ENCODE results near the gene HOXD10.

HOXD10 gene

DNA sequence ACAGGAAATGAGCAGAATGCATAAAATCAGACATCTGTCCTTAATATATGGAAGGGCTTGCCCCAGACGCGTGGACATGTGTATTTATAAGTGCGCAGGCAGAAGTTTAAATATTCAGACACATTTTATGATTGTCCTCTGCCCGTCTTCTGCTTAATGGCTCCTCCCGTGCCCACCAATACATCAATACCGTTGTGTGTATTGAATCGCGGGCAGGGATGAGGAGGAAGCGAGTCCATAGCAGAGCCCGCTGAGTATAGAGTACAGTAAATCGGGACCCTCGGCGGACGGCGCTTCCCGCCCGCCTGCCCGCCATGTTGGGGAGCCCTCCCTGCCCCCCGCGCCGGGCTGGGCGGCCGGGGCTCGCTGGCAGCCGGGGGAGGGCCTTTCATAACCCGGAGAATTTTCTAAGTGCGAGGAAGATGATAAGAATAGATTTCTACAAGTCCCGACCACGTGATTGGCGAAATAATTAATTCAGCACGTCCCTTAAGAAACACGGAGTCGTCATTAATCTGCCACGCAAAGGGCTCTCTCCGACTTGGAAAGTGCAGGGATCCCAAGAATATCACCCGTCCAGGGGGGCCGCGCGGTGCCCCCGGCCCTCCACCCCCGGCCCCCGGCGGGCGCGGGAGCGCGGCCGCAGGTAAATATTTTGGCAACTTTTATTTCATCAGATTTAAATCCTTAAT lies 40.4 kb downstream of the HOXD10 start, which contains the start of gene HOXD3:
HOXD3 (plus strand) TSS at position 501 of the 692 bp plus-strand sequence. CDS start 11,808 bp downstream, outside the sequence.
- TF ChIP-seq, protein P1, sequence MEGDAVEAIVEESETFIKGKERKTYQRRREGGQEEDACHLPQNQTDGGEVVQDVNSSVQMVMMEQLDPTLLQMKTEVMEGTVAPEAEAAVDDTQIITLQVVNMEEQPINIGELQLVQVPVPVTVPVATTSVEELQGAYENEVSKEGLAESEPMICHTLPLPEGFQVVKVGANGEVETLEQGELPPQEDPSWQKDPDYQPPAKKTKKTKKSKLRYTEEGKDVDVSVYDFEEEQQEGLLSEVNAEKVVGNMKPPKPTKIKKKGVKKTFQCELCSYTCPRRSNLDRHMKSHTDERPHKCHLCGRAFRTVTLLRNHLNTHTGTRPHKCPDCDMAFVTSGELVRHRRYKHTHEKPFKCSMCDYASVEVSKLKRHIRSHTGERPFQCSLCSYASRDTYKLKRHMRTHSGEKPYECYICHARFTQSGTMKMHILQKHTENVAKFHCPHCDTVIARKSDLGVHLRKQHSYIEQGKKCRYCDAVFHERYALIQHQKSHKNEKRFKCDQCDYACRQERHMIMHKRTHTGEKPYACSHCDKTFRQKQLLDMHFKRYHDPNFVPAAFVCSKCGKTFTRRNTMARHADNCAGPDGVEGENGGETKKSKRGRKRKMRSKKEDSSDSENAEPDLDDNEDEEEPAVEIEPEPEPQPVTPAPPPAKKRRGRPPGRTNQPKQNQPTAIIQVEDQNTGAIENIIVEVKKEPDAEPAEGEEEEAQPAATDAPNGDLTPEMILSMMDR (conservative IDR thresholded peaks at IDR 0.05) = no peak
- TF ChIP-seq ZFX (IDR thresholded peaks at IDR 0.05) = no peak
- no peak within 1 kb of the TSS for H3K27ac ChIP-seq

DNA sequence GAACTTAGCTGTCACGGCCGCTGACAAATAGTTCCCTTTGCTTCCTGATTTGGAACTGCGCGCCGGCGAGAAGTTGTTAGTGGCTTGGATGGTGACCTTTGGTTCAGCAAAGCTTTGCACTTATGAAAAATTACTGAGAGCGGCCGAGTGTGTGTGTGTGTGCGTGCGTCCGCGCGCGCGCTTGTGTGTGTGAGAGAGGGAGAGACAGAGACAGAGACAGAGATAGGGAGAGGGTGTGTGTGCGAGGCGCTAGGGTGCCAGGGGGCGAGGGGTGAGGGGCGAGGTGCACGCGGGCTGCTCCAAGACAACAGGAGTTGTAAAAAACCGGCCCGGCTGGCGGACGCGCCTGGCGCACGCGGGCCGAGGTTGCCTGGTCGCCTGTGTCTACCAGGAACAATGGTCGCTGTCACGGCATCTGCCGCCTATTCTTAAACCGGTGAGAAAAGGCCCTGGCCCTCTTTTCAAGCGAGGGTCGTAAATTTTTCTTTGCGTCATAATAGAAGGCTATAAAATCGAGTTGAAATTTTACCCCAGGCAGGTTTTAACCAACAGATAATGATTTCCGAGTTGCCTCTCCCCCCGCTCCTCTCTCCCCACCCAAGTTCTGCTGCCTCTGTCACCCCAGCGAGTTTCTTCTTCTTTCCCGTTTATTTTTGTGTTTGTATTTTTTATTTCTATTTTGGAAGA lies 41.1 kb downstream of the HOXD10 start:
- TF ChIP-seq, protein P1 (conservative IDR thresholded peaks at IDR 0.05) = no peak
- TF ChIP-seq ZFX (IDR thresholded peaks at IDR 0.05) = no peak
- H3K27ac ChIP-seq = no peak overlapping the region

GRCh38 chr2:176158186-176158591 lies 41.6 kb downstream of the HOXD10 start:
- H3K27ac ChIP-seq = no peak overlapping the region
- TF ChIP-seq ZFX (IDR thresholded peaks at IDR 0.05) = no peak
- TF ChIP-seq, protein P1 (conservative IDR thresholded peaks at IDR 0.05) = no peak

DNA sequence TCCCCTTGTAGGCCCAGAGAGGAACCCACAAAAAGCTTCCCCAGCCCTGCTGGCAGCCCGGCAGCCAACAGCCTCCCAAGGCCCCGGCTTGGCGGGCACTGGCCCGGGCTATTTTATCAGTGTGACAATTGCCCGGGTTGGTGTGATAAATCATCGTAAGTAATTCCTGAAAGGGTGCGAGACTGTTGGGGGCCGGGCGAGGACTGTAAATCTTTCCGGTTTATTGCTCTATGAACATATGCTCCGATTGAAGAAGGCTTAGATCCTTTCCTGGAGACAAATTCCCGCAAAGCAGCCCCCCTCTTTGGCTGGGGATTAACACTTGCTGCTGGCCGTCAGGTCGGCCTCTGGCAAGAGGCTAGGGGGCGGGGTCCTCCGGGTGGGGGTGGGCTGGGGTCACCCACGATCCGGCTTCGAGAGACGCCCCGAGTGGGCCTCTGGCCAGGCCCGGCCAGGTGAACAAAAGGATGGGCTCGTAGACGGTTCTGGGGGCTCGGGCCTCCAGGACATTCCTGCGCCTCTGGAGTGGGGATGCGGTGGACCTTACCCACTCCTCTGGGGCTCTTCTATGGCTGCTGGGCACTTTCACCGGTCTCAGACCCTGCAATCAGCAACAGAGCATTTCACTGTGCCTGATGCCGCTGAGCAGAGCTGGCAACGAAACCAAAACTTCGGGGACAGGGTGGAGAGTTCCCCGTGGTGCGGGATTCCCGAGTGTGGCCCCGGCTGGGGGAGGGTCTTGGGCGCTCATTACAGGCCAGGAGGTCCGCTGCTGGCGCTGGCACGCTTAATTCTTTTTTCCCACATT lies 42.5 kb downstream of the HOXD10 start:
- H3K27ac ChIP-seq = no peak overlapping the region
- TF ChIP-seq ZFX (IDR thresholded peaks at IDR 0.05) = no peak
- TF ChIP-seq, protein P1 (conservative IDR thresholded peaks at IDR 0.05) = no peak

GRCh38 chr2:176159663-176160250 lies 43.2 kb downstream of the HOXD10 start:
- TF ChIP-seq ZFX (IDR thresholded peaks at IDR 0.05) = no peak
- TF ChIP-seq, protein P1 (conservative IDR thresholded peaks at IDR 0.05) = no peak
- H3K27ac ChIP-seq = no peak overlapping the region

- TF ChIP-seq, protein P1 (conservative IDR thresholded peaks at IDR 0.05) = no peak
- TF ChIP-seq ZFX (IDR thresholded peaks at IDR 0.05) = no peak
- H3K27ac ChIP-seq = no peak overlapping the region
These were observed 43.8 kb downstream of the HOXD10 start for GRCh38 chr2:176160251-176160985.
